Activated CD4-positive, alpha-beta T cell treated with anti-CD3 and anti-CD28 coated beads for 48 hours (primary cell): ENCODE measurements around the gene PDGFC.

Source experiments
- DNase-seq: peaks from one replicate; pipeline ENCODE4 v3.0.0-alpha.2; 2020

The PDGFC gene

DNA sequence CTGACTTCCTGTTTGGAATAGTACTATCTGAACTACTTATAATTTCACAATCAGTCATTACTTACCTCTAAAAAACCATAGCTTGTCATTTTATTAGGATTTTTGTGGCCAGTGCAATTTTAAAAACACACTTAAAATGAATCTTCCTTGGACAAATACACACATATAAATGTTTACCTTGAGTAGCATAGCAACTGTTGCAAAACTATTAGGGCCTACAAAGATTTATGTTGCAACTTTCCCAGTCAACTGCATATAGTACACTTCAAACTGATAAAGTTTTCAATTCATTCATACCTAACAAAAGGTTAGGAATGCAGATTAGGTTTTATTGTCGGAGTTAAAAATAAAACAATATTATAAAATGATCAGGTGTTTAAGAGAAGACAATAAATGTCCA is 193.0 kb downstream of the PDGFC start:
- no peak for DNase-seq

- DNase-seq, result no peak
These were observed 193.5 kb downstream of the PDGFC start for GRCh38 chr4:156778093-156778492.

- no peak for DNase-seq
These were observed 195.8 kb downstream of the PDGFC start for GRCh38 chr4:156775813-156776212.

GRCh38 chr4:156774422-156774821 is 197.2 kb downstream of the PDGFC start:
- no peak for DNase-seq

DNA sequence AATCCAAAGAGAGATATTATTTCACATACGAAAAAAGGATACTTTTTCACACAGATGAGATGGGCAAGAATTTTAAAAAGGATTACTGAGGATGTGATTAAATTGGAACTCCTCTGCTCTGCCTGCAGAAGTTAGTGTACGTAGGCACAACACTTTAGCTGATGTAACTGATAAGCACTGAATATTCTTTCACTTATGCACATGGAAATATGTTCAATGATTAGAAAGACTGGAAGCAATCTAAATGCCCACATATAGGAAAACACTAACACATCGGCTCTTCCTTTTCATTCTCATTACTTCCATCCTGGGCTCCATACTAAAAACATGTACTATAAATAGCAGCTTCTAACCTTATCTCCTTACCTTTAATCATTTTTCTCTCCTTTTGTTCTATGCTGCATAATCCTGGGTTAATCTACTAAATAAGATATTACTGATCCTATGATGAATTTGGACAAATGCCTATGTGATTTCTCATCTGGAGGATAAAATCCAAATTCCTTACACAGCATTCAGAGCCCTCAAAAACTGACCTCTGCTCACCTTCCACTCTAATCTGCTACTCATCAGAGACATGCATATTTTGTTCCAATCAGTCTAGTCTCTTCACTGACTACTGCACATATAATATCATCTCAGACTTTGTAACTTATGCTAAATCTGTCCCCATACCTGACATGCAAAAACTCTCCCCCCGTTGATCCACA is 197.8 kb downstream of the PDGFC start:
- DNase-seq, result no peak

DNA sequence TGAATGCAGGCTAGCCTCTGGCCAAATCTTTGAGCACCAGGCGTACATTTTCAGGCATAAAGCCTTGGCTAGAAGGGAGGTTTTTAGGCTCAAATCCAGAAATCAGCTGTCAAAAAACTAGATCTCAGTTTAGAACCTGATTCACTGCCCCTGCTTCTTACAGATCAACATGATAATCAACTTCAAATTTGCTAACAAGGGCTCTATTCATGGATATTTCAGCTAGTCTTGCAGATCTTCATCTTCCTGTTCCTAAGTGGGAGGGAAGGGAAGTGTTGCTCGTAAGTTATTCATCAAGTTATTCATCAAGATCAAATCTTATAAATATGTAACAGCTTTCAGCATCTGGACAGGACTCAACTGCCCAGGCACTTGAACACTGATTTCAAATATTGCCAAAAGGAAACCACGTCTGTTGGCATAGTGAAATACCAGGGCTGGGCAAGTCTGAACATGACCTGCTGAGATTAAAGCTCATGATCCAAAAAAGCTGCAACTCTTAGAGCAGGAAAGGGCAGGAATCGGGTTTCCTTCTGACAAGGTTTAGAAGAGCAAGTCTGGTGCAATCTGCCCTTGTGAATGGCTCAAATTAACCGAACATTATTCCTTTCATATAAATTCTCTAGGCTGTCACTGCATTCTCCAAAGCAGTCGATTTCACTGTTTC is 200.3 kb downstream of the PDGFC start:
- DNase-seq, result no peak

- DNase-seq, result no peak
These were observed 201.5 kb downstream of the PDGFC start for GRCh38 chr4:156770140-156770539.

DNA sequence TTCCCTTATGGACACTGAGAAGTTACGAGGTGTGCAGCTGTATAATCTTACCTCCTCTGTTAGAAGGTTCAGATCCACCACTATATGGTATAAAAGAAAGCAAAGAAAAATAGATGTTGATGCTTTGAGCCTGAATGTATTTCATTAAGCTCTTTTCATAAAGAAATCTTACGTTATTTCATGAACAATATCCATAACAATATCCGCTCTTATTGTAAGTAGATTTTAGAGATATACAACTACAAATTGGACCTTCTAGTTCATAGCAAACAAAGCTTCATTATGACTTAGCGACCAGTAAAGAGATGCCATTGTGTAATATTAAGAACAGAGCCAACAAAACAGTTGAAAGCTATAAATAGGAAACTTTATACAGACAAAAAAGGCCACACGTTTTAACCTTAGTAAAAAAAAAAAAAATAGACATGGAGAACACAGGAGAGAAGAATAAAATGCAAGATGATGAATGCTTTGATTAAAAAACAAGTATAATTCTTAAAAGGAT is 203.6 kb downstream of the PDGFC start:
- DNase-seq, result no peak

GRCh38 chr4:156766846-156767245 is 204.8 kb downstream of the PDGFC start:
- no peak for DNase-seq

- DNase-seq, result no peak
These were observed 206.3 kb downstream of the PDGFC start for GRCh38 chr4:156765277-156765676.

GRCh38 chr4:156764846-156765245 is 206.8 kb downstream of the PDGFC start:
- DNase-seq, result no peak

GRCh38 chr4:156764145-156764544 is 207.5 kb downstream of the PDGFC start:
- no peak for DNase-seq

DNA sequence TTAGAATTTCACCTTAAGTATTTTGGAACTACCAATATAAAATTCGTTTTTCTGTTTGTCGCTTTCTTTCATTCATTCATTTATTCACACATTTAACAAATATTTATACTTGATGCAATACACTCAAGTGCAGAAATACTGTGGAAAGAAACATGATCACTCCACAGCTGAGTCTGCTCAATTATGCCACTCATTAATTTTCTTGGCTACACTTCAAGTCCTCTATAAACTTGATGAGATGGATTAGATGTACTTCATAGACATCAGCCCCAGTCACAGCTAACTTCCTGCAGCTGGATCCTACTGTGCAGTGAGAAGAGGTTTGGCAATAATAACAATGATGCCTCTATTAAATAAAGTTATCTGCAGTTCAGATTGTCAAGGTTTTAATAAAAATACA is 208.1 kb downstream of the PDGFC start:
- no peak for DNase-seq

GRCh38 chr4:156762851-156763250 is 208.7 kb downstream of the PDGFC start:
- no peak for DNase-seq

DNA sequence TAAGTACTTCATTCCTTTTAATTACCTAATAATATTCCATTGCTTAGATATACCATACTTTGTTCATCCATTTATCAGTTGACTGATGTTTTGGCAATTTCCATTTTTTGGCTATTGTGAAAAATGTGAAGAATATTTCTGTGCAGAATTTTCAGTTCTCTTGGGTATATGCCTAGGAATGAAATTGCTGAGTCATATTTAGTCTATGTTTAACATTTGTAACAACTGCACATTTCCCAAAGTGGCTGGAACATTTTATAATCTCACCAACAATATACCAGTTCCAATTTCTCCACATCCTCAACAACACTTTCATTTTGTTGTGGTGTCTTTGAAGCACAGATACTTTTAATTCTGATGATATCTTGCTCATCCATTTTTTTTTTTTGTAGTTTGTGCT is 215.5 kb downstream of the PDGFC start:
- DNase-seq, result no peak

- DNase-seq, result no peak
These were observed 216.6 kb downstream of the PDGFC start for GRCh38 chr4:156754832-156755570.

DNA sequence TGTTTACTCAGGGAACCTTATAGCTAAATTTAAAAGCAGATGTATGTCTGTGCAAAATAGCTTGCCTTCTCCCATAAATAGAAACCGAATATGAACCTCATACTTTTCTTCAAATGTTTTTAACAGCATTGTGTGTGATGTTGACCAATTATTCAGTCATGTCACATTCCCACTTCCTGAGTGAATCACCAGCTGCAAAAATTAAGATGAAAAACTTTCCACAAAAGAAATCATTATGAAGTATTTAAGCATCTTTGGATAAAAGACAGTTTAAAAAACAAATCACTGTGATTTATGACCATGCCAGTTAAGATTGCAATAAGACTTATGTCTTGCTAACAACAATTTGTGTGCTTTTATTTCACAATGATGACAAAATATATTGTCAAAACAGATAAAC is 220.1 kb downstream of the PDGFC start:
- DNase-seq, result no peak

DNA sequence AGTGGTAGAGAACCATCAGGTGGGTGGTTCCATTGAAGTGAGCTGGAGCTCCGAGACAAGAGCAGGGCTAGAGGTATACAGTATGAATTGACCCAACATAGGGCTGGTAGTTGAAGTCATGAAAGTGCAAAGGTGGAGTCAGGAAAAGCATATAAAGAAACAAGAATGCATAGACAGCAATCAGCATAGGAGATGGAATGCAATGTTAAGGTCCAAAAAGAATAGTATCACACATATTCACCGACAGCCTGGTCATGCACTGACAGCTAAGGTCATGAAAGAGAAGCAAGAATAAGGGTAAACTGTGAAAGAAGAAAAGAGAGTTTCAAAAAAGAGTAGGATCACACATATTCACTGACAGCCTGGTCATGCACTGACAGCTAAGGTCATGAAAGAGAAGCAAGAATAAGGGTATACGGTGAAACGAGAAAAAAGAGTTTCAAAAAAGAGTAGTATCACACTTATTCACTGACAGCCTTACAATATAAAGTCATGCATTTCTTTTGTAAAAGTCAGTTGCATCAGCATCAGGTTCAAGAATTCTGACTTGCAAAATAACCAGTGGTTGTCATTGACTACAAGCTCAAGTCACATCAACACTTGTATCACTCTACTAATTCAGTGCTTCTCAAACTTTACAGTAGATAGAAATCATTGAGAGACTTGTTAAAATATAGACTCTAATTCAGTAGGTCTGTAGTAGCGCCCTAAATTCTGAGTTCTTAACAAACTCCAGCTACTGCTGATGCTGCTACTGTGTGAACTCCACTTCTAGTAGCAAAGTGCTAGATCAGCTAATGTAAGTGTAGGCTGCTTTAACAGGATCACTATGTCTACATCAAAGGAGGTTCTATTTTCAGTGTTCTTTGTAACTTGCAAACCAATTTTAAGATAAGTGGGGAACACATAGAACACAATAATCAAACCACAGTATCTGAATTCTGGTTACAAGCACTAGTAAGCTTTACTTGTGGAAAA is 221.9 kb downstream of the PDGFC start:
- no peak for DNase-seq

- DNase-seq, result no peak
These were observed 225.5 kb downstream of the PDGFC start for GRCh38 chr4:156746111-156746510.

DNA sequence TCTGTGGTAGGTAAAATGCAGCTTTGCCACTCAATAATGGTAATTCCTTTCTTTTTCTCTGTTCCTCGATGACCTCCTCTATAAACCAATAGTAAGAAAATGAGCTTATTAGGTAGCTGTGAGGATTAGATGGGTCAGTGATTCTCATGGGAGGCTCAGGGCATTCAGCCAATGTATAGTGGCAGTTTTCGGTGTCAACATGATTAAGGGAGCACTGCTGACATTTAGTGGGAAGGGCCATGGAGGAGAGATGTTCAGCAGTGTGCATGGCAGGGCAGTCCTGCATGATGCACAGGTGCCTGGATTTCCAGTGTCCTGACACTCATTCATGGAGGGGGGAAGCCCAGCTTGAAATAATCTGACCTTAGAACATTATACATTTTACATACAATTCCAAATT is 232.8 kb downstream of the PDGFC start:
- no peak for DNase-seq

DNA sequence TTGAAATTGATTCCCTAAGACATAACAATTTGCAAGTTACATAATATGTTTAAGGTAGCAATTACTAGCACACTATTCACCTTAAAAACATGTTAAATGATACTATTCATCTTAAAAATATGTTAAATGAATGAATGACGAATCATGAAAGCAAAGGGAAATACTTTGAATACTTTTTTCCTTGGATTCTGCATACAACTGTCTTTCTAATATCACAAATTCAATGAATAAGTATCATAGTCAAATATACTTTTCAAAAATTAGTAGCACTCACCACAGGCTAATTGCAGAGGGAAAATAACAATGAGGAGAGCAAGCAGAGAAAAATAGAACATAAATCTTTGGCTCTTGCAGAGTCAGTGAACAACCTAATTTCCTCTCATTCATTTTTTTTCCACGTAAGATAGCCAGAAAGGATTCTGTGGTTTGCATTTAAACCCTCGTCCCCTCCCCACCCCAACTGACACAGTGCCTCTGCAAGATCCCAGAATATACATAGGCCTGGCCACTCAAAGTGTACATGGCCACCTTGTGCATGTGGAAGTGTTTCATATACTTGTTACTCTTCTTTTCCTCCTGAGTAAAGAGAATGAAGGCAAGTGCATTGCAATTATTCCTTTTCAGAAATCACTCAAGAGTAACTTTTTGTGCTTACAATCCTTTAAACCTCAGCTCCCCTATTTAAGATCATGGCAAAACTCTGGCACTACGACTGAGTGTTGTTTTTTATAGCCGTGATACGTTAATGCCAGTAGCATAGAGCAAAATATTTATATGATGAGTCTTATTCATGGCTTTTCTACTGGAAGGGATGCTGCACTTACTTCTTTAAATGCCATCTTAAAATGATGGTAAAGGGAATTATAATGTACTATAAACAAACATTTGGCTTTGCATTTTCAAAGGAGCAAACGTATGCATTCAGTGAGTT is 236.4 kb downstream of the PDGFC start:
- no peak for DNase-seq

DNA sequence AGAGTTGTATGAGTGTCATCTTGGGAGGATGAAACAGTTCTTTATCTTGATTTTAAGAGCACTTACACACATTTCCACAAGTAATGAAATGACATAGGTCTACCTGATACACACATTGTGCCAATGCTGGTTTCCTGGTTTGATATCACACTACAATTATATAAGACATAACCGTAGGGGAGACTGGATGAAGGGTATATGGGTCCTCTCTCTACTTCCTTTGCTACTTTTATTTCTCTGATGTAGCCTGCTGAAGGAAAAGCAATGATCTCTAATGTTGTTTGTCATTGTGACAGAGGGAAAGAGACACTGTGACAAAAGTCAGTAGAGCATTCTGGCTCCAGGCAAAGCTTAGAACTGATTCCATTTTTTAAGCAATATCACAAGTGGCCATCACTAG is 238.0 kb downstream of the PDGFC start:
- DNase-seq, result no peak
